ENCODE data around the gene IPCEF1.

IPCEF1 gene

DNA sequence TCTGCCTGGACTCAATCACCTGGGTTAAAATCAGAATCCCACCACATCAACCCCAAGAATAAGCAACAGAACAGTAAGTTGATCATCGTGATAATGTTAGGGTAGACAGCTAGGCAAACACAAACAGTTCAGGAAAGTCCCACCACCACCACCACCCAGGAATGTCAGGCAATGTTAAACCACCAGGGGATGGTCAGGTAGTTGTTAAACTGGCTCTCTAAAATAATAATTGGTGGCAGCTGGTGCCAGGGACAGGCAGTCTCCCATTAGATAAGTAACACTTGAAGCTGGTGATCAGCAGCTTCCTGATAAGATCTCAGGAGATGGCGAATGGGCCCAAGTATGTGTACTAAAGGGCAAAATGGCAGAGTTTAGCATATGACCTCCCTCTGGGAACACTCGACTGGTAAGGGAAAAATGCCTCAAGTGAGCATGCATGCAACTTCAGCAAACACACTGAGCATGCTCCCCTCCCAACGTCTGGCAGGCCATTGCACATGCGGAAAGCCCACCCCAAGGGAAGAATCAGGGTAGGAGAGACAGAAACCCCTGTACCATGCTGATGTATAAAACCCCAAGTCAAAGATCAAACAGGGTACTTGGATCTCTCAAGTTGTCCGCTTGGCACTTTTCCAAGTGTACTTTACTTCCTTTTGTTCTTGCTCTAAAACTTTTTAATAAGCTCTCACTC, 66.6 kb downstream of the IPCEF1 start:
- DNase-seq = no peak

DNA sequence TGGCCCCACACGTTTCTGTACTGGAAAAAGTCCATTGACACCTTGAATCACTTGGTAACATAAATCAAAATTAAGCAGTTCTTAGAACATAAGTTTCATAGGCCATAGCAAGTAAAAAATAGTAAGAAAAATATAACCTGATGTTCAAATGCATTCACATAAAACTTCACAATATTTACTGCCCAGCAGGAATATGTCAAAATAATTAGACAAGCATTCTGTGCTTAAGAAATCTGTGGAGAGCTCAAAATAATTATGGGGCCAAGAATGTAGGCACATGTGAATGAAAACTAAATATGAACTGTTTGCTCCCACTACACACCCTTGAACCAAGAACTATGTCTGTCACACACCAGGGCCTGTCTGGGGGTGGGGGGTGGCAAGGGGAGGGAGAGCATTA, 70.8 kb downstream of the IPCEF1 start:
- DNase-seq = no peak

DNA sequence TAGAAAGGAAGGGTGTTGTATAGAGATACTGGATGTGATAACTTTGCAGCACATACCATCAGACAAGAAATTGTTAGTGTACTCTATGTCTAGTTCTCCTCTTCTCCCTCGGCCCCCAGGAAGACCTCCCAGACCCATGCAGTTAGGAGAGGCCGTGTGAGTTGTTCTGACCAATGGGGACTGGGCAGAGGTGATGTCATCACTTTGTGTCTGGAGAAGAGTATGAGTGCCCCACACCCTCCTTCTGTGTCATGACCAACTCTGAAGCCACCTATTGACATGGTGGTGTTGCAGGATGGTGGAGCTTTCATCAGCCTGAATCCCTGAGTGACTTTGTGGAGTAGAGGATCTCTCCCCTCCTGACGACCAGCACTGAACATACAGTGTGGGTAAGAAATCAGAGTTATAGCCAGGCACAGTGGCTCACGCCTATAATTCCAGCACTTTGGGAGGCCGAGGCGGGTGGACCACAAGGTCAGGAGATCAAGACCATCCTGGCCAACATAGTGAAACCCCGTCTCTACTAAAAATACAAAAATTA, 72.2 kb downstream of the IPCEF1 start:
- DNase-seq = no peak

DNA sequence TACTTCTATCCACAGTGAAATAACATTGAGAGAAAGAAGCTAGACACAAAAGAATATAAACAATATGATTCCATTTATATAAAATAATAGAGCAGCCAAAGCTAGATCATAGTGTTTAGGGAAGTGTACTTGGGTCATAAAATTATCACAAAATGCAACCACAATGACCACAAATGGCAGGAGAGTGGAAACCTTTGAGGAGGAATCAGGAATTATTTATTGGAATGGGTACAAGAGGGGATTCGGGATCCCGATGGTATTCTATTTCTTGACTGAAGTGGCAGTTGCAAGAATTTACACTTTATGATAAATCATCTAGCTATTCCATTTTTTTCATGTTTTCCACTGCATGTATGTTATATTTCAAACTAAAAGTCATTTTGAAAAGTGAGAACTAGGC, 76.1 kb downstream of the IPCEF1 start:
- DNase-seq = no peak

DNA sequence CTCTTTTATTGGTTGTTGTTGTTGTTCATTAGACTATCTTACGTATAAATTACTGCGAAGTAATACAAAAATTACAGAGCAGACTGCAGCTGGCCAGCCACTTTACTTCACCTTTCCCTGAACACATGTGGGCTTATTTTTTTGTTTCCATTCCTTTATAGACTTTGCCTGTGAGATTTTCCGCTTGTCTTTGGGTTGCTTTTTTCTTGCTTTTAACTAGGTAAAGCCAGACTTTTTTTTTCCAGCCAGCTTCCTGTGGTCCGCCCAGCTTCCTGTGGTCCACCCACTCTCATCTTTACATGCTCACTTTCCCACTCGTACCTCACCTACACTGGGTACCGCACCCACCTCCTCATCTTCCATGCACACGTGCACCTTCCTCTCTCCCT, 79.0 kb downstream of the IPCEF1 start:
- DNase-seq = no peak

DNA sequence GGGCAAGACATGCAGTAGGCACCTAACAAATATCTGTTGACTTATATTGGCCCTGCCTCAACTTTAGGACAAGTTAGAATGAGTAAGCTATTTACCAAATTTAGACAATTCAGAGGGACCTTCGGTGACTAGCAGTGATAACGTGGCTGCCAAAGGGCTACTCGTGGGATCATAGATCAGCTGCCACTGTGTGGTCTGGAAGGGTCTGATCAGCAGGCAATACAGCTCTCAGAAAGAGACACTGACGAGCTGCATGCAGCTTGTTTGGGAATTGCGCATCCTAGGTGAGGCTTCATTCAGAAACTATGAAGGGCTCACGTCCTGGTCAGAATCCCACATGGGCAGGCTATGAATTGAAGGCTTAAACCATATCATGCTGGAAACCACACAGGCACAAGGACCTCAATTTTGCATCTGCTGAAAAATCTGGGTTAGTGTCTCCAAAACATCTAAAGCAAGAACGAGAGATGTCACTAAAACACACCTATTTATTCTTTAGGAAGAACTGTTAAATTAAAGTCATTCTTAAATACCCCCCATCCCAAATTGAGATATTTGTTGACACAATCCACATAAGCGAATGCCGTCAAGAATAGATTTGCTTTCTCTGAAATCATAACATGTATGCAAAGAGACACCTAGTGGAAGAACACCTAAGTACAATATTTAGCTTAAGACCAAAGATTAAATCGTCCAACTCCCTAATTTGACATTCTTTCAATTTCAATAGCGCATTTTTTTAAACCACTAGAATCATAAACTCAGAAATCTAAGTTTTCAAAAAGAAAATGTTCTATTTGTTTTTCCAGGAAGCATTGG, 79.6 kb downstream of the IPCEF1 start:
- DNase-seq = no peak

DNA sequence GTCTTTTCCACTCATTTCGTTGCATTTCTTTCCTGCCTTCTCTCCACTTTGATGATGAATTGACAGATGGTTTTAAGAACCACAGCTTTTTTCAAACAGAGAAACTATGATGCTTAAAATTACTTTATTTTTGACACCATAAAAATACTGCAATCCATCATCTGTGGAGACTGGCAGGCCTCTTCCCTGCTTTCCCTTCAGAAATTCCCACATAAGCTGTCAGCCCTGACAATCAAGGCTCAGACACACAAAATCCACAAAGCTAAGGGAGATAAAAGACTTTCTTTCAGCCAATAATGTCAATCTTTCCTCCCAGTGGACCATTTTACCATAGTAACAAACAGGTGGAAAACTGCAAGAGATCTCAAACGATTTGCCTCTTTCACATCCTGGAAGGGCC, 82.4 kb downstream of the IPCEF1 start:
- no peak for DNase-seq

DNA sequence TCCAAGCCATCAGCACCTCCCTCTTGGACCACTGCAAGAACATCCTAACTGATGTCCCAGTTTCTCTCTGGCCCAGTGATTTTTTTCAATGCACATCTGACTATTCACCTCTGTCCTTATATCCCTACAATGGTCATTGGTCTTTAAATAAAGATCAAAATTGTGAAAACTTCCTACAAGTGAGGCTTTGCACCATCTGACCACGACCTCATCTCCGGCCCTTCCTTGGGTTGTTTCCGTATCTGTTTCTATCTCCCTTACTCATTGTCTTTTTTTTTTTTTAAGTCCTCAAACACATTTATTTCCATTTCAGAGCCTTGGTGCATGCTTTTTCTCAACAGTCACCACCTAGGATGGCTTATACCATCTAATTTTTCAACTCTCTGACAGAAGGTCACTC, 88.1 kb downstream of the IPCEF1 start:
- DNase-seq = no peak

DNA sequence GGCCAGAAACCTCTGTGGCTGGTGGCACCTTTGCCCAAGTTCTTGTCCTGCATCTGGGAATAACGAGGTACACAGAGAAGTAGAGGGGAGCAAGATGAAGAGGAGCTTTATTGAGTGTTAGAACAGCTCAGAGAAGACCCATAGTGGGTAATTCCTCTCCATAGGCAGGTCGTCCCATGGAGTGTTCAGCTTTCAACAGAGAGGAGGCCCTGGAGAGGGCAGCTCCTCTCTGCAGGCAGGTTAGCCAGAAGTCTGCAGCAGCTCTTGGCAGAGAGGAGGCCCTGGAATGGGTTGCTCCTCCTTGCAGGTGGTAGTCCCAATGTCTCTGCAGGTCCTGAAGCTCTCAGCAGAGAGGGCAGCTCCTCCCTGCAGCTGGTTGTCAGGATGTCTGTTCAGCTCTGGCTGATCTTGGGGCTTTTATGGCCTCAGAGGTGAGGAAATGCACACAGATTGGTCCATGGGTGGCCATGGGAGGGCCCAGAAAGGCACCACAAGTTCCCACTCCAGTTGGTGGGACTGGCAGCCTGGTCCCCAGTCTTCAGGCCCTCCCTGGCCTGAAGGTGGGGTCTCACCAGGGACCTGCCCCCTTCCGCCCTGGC, 89.0 kb downstream of the IPCEF1 start:
- no peak for DNase-seq

DNA sequence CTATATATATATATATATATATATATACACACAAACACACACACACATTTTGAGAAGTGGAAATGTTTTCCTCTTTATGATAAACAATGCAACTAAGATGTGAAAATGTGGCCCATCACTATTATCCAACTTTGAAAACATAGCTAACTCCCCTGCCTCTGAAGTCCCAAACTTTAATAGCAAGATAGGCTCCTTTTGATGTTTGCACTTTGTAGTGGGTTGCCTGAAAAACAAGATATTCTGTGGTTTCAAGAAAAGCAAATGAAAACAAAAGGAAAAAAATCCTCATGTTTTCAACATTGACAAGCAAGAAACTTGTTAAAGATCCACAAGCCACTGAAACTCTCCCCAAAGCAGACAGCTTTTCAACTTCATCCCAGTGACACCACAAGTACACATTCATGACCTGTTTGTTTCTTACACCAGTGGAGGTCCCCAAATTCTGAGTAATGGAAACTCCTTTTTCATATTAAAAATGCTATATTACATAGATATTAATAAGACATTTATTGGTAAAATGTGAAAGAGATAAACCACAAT, 90.0 kb downstream of the IPCEF1 start:
- DNase-seq = no peak

DNA sequence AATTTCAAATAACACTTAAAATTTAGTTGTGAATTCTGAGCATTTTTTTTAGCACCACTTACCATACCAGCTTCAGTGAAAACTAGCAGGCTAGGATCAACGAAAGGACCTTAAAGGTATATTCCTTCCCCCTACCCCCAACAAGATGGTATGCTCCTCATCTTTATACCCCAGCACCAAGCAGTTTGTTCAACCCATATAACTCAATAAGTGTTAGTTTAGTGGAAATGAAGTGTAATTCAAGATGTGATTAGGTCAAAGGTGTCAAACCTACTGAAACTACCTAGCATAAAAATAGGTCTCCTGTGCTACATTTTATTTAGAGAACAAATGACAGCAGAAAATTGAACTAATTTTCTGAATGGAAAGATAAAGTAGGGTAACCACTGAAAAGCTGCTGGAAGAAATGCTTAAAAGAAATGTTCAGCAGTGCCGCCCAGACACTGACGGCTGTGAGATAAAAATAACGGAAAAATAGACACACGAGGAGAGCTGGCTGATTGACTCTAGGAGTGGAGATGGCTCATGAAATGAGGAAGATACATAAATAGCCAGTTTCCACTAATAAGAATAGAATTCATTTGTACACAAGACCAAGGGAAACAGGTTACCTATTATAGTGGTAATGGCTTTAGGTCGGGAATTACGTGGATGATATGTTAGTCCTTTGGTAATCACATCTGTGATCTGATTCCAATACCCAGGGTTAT, 94.8 kb downstream of the IPCEF1 start:
- no peak for DNase-seq

DNA sequence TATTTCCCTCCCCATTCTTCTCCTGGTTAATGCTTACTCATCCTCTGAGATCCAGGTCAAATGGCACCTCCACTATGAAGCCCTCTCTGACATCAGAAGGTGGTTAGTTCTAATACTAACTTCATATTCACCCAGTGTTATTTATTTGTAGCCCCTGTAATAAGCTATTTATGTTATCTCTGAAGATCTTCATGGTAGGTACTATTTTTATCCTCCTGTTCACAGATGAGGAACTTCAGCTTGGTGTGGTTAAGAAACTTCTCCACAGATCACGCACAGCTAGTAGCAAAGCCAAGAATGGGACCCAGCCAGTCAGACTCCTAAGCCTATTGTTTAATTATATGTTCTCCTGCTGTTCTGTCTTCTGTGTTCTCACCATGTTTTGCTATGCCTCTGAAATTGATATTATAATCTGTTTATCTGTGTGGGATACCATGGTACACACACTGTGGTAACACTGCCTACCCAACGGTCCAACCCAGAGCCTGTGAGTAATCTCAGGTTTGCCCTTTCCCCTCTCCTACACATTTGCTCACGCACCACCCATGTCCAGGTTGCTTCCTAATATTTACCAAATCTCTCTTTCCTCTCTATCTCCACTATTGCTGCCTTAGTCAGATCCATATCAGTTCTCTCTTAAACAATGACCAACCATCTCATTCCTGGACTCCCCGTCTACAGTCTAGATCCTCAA, 98.4 kb downstream of the IPCEF1 start:
- no peak for DNase-seq

DNA sequence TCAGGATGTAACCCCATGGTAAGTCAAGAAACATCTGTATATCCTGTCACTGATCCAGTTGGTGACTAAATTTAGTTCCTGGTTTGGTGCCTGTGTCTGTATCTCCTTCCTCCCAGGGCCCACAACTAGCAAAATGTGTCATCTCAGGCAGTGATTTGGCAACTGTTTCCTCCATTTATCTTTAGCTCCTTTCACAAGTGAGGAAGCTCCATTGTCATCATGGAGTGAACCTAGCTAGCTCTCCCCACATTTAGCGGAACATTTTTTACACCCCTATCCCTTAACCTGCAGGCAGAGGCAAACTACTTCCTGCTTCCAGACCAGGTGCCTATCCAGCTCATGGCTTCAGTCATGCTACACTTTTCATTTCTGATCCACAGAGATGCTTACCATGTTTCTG, 99.5 kb downstream of the IPCEF1 start:
- DNase-seq = no peak

DNA sequence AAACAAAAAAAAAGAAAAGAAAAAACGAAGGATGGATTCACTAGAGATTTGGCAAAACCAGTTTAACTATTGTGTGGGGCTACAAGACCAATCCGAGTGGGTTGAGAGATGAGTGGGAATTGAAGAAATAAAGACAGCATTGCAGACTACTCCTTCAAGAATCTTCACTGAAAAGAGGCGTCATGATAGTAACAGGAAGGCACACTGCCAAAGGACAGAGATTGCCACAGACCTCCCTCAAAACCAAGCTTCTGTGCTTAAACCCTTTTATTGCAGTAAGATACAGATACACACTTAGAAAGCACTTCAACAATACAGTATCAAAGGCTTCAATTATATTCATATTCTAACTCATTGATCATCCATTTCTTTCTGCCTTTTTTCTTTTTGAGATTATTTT, 103.9 kb downstream of the IPCEF1 start:
- no peak for DNase-seq

DNA sequence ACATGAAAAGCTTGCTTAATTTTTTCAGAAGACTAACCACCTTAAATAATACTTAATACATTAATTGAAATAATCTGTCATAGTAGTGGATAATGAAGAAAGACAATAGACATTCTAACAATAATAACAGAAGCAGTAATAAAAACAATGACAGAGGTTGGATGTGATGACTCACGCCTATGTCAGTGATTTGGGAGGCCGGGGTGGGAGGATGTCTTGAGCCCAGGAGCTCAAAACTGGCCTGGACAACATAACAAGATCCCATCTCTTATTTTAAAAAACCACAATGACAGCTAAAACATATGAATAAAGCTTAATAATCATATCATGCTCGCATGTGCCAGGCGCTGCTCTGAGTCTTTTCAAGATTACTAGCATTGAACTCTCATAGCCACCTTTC, 105.5 kb downstream of the IPCEF1 start:
- DNase-seq = no peak

DNA sequence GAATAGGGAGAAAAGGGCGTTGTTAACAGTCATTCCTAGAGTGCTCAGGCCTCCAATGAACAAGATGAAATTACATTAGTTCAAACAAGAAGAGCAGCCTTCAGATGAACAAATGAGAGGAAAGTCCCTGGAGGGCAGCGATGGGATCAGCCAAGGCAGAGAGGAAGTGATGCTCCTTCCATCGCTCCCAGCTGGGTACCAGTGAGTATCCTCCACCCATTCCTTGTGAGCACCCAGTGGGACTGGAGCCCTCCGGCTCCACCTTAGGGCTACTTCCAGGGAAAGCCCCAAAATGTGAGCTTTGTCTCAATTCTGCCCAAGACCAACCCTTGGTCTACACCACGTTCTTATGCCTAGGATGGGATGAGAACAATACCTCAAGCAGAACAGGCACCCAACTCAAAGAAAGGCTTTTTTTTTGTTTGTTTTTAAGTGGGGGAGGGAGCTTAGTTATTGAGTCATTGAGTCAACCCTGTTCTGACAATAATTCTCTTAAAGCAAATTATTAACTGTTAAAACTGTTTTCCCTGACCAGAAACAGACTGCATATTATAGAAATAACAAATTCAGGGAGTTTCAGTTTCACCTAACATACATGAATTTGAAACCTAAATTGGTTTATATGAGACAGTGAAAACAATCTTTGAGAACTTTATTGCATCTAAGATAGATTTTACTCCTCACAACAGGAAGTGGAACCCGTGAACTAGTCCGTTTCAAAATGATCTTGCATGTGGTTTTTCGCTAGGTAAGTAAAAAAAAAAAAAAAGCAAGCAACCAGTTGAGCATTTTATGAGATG, 106.9 kb downstream of the IPCEF1 start:
- DNase-seq = peak; percentile 10

DNA sequence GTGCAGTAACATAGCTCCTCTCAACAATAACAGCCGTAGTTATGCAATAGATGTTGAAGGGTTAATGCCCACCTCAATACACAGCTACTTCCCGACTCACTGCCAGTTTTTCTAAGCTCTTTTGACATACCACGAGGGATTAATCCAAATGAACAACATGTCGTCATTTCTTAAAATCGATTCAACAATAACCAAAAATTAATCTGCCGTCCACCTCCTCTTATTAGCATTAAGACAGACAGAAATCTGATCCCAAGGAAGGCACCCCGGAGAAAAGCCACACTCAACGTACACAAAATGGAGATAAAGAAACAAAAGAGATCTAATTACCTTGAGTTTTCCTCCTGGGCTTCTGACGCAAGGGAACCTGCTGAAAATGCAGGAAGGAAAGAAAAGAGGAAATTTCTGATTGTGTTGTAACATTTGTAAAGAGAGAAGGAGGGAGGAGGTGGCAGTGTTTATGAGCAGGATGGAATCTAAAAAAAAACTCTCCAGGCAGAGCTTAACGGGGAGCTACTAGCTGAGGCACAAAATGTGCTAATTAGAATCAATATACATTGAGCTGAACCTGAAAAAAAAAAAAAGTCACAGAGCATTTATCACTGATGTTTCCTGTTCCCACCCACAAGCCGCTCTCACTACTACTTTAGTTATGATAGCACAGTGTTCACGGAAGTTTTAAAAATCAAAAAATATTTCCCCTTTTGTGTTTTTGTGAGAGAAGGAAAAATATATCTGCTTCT, 109.3 kb downstream of the IPCEF1 start:
- DNase-seq = no peak

DNA sequence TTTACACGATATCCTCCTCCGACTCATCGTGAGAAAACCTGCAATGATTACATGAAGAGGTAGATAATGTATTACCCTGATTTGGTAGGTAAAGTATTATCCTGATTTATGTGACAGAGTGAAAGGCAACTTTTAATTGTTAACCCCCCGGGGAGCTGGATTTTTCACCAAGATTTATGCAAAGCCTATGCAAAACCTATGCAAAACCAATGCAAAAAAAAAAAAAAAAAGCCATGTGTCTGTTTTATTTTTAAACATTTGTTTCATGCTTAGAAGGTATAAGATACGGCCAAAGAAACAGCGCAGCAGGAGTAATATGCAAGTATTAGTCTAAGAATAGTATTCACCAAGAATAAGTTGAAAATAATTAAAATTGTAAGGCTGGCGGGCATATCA, 109.9 kb downstream of the IPCEF1 start:
- DNase-seq = no peak

DNA sequence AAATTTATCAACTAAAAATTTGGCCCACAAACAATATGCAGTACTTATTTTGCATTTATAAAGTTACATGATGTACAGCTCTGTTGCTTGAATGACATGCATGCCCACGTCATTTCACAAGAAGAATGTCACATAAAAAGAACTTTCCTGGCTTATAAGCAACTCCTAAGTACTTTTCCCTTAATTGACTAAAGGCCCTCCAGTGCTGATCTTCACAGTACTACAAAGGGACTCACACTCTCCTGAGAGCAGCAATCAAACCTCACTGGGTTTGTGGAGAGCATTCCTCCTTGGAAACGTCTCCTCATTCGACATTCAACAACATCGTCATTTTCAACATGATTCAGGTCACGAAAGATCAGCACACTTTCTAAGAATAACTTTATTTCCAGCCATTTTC, 111.1 kb downstream of the IPCEF1 start:
- DNase-seq = no peak

All from T-helper 9 cell (primary cell).